HG02623 (cell line): ENCODE measurements around the gene FRA10AC1.
A peak's percentile ranks its signal among the peaks of the same experiment; 100 is the strongest.
"Not testable (repeated sequence)": the region's sequence is repeated elsewhere in the genome, so short reads cannot be mapped to it uniquely, and the experiment has no call there.

Experiments
- ATAC-seq: cut with Tn5 transposase; IDR thresholded peaks from one replicate; pipeline ENCODE4 v1.9.1; 2021; ENCODE audit warnings: moderate library complexity; ENCODE audit not compliant: unreplicated experiment

The FRA10AC1 gene

GRCh38 chr10:93703841-93704240, 1.4 kb upstream of the FRA10AC1 start:
- no peak for ATAC-seq

- peak; percentile 2 for ATAC-seq
Measured at GRCh38 chr10:93703066-93703465, 674 bp upstream of the FRA10AC1 start.

DNA sequence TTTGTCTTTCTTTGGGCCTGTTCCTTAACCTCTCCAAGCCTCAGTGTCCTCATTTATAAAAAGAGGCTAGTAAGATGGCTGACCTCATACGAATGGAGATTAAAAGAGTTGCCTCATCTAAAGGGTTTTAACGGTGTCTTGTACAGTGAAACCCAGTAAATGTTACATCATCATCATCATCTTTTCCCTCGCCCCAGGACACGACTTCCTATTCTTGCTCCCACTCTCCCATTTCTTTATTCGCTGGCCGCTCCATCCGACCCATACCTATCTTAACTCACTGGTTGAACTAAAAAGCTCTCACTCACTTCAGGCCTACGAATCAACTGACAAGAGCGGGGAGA, 554 bp downstream of the FRA10AC1 start:
- no peak for ATAC-seq

- ATAC-seq: no peak
Measured at GRCh38 chr10:93697207-93697606, 5.2 kb downstream of the FRA10AC1 start.

DNA sequence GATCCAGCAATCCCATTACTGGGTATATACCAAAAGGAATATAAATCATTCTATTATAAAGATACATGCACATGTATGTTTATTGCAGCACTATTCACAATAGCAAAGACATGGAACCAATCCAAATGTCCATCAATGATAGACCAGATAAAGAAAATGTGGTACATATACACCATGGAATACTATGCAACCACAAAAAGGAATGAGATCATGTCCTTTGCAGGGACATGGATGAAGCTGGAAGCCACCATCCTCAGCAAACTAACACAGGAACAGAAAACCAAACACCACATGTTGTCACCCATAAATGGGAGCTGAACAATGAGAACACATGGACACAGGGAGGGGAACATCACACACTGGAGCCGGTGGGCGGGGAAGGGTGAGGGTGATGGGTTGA, 5.8 kb downstream of the FRA10AC1 start:
- ATAC-seq: not testable (repeated sequence)

GRCh38 chr10:93695740-93696139, 6.7 kb downstream of the FRA10AC1 start:
- ATAC-seq: no peak

DNA sequence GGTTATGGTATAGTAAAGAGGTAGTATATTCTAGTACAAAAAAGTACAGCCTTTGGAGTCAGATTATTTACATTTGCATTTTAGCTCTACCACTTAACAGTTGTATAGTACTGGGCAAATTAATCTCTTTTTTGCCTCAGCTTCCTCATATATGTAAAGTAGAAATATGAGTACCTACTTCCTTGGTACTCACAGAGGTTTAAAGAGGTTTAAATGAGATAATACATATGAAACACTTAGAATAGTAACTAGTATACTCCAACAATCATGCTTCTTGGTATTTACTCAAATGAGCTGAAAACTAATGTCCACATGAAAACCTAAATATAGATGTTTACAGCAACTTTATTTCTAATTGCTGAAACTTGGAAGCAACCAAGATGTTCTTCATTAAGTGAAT, 14.7 kb downstream of the FRA10AC1 start:
- no peak for ATAC-seq

- ATAC-seq: no peak
Measured at GRCh38 chr10:93680412-93681047, 21.9 kb downstream of the FRA10AC1 start.

DNA sequence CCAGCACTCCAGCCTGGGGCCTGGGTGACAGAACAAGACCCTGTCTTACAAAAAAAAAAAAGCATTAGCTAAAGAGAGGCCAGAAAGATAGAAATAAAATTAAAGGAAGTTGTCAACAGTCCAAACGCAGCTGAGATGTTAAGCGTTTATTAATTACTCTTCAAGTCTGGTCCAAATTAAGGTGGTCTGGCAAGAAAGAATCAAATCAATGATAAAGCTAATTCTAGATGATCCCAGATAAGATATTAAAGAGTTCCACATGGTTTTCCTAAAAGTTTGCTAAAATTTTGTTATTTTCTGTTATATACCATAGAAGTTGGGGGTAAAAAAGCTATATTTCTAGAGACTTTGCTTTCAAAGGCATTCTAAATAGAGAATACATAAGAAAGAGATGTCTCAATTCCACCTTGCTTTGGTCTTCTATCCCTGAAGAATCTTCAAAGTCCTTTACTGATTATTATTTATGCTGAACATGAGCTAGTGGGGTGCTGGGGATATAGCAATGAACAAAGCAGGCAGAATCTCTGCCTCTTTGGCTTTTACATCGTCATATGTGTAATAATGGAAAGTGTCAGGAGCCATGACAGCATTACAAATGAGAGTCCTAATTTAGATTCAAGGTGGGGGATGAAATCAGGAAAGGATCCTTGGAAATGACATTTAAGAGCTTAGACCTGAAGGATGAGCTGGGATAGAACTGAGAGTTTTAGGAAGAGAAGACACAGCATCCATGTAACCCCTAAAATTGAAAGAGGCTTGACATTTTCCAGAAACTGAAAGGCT, 23.4 kb downstream of the FRA10AC1 start:
- no peak for ATAC-seq

GRCh38 chr10:93678386-93678785, 24.0 kb downstream of the FRA10AC1 start:
- no peak for ATAC-seq

- ATAC-seq: no peak
Measured at GRCh38 chr10:93673791-93674190, 28.6 kb downstream of the FRA10AC1 start.

DNA sequence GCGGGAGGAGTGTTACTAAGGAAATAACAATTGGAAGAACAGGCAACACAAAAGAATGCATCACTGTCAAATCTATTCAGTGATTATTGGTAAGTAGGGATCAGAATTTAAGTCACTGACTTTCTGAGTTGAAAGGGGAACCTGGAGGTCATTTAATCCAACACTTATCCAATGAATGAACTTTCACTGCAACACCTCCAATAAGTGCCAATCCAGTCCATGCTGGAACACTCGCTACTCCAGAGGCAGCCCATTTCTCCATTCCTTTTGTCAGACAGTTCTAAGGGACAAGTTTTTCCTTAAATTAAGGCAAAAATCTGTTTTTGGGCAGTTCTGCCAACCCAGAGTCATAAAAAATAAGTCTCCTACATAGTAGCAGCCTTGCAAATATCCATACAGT, 29.5 kb downstream of the FRA10AC1 start:
- ATAC-seq: no peak

DNA sequence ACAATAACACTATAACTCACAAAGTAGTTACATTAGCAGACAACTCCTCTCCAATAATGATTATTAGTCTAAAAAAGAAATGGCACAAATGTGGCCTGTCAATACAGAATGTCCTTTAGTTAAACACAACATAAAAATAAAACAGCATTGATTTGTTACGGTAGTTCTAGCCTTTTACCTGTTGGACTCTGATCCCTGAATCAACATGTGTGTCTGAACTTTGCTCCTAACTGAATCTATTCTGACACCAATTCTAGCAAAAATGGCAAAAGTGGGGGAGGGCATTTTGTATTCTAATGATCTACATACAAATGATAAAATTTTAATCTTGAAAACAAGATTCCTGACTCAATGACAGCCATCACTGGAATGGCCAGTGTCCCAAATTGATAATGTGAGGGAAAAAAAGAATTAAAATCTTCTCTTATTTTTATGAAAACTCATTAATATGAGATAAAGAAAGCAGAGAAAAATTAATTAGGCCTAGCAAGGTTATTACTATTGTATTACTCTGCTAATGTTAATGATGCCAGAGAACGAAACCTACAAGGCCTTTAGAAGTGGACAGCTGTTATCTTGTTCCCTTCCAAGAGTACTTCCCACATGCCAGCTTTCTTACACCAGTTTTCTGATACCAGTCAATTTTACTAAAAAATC, 30.2 kb downstream of the FRA10AC1 start:
- no peak for ATAC-seq

DNA sequence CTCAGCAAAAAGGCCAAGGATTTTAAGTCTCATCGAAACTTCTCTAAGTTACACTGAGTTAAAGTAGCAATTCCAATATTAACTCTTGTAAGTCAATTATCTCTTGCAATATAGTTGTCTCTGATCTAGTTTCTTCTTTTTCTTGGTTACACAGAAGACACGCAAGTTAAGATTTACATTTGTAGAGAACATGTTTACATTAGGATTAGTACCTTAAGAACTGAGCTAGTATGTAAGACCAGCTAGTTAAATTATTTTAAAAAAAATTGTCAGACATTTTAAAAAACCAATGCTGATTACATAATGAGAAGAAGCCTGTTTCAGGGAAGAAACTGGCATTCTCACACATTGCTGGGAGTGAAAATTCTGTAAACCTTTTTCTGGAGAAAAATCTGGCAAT, 31.4 kb downstream of the FRA10AC1 start:
- ATAC-seq: no peak

DNA sequence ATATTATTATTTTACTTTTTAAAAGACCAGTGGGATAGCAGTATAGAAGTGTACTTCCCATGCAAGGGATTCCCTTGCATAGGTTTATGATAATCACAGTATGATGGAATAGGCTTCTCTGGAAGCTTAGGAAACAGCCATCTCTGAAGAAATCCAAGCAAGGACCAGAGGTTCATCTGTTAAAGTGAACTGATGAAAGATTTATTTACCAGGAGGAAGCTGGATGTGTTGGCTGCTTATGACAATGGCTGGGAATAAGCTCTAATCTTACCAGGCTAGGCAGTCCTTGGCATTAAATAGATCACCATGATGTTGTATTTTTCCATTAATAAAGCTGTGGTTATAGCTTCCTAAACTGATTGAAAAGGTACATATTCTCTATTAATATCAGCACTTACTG, 32.0 kb downstream of the FRA10AC1 start:
- no peak for ATAC-seq

GRCh38 chr10:93667795-93668194, 34.6 kb downstream of the FRA10AC1 start:
- no peak for ATAC-seq

DNA sequence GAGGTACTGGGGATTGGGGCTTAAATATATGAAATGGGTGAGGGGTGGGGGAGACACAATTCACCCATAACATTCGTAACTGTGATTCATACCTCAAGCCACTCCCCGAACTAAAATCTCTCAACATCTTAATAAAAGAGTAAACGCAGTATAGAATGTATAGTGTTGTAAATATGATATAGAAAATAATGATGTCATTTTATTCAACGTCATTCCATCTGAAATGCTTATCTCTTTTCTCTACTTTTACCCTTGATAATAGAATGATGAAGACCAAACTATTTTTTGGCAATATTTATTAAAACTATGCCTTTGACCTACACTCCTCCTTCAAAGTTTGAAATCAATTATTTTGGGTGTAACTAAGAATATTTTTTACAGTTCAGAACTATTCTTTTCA, 36.4 kb downstream of the FRA10AC1 start:
- ATAC-seq: no peak

- no peak for ATAC-seq
Measured at GRCh38 chr10:93657757-93658156, 44.6 kb downstream of the FRA10AC1 start.

- no peak for ATAC-seq
Measured at GRCh38 chr10:93656155-93656554, 46.2 kb downstream of the FRA10AC1 start.

GRCh38 chr10:93654201-93654600, 48.2 kb downstream of the FRA10AC1 start:
- no peak for ATAC-seq

GRCh38 chr10:93652857-93653256, 49.5 kb downstream of the FRA10AC1 start:
- ATAC-seq: no peak

DNA sequence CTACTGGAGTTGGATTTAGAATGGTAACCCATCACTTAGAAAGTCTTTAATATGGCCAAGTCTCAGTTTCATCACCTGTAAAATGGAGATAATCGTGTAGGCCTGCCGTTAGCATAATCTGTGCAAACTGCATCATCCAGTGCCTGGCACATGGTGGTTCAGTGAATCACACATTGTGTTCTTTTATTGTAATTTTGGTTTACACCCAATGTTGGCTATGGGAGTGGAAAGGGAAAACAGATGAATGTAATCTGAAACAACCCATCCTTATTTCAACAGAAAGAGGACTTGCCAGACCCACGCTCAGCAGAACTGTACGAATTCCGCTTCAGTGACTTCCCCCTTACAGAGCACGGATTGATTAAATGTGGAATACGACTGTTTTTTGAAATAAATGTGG, 62.6 kb downstream of the FRA10AC1 start:
- no peak for ATAC-seq
